ENCODE data around the gene HSDL2. TPM values are rescaled to one million over a fixed set of nuclear protein-coding genes. Genes with fewer than 3 reads are reported as not detected.
A peak's percentile ranks its signal among the peaks of the same experiment; 100 is the strongest.

Gene HSDL2
- total RNA-seq, 3 donors from 2014 or later, result 4.7 to 7.8 (median 5.7) TPM

- peaks cover 3% of the 10 kb centered on the region for H3K36me3 Mint-ChIP-seq (ENCODE audit: insufficient read depth)
- ATAC-seq (no peak), DNase-seq (no peak)
- H3K4me1 Mint-ChIP-seq (ENCODE audit: low read depth), result no peaks in the 10 kb centered on the region
- no peak overlapping the region for H3K4me3 Mint-ChIP-seq
- no peaks in the 10 kb centered on the region for H3K27me3 Mint-ChIP-seq (ENCODE audit: low read depth)
- peaks cover 4% of the 10 kb centered on the region for H3K9me3 Mint-ChIP-seq
Measured at GRCh38 chr9:112479221-112479620, 99.3 kb downstream of the HSDL2 start.

GRCh38 chr9:112484607-112485006 is 104.7 kb downstream of the HSDL2 start:
- DNase-seq (no peak), ATAC-seq (no peak)
- Mint-ChIP-seq H3K9me3 (no peaks in the 10 kb centered on the region), H3K36me3 (ENCODE audit: insufficient read depth) (no peaks in the 10 kb centered on the region), H3K4me3 (no peak overlapping the region), H3K4me1 (ENCODE audit: low read depth) (peaks cover 21% of the 10 kb centered on the region), H3K27me3 (ENCODE audit: low read depth) (no peaks in the 10 kb centered on the region)

- peaks cover 26% of the 10 kb centered on the region for H3K4me1 Mint-ChIP-seq (ENCODE audit: low read depth)
- no peak for DNase-seq
- no peaks in the 10 kb centered on the region for H3K27me3 Mint-ChIP-seq (ENCODE audit: low read depth)
- peak overlapping the region; percentile 85 for H3K4me3 Mint-ChIP-seq
- no peak for ATAC-seq
- no peaks in the 10 kb centered on the region for H3K36me3 Mint-ChIP-seq (ENCODE audit: insufficient read depth)
- H3K9me3 Mint-ChIP-seq, result no peaks in the 10 kb centered on the region
Measured at GRCh38 chr9:112485574-112485973, 105.7 kb downstream of the HSDL2 start.

- Mint-ChIP-seq H3K27me3 (ENCODE audit: low read depth) (no peaks in the 10 kb centered on the region), H3K4me3 (peak within 1 kb of the TSS; percentile 93)
Measured at GRCh38 chr9:112486221-112487007, 106.5 kb downstream of the HSDL2 start, which contains the start of gene KIAA1958. TSS of gene KIAA1958 (plus strand) at chr9:112486827. CDS start at chr9:112574081, 87,254 bp downstream.

GRCh38 chr9:112487008-112487798 is 107.3 kb downstream of the HSDL2 start:
- Mint-ChIP-seq H3K36me3 (ENCODE audit: insufficient read depth) (no peaks in the 10 kb centered on the region), H3K9me3 (no peaks in the 10 kb centered on the region), H3K4me1 (ENCODE audit: low read depth) (peaks cover 26% of the 10 kb centered on the region), H3K27me3 (ENCODE audit: low read depth) (no peaks in the 10 kb centered on the region), H3K4me3 (peak overlapping the region; percentile 93)
- DNase-seq (peak; percentile 54), ATAC-seq (peak; percentile 47 to 53)

More at GRCh38 chr9:112486221-112487007, 106.5 kb downstream of the HSDL2 start, which contains the start of gene KIAA1958:
- H3K36me3 Mint-ChIP-seq (ENCODE audit: insufficient read depth), result no peaks in the 10 kb centered on the region
- ATAC-seq (peak; percentile 94), DNase-seq (peak; percentile 72)
- no peaks in the 10 kb centered on the region for H3K9me3 Mint-ChIP-seq
- peaks cover 26% of the 10 kb centered on the region for H3K4me1 Mint-ChIP-seq (ENCODE audit: low read depth)

- H3K4me1 Mint-ChIP-seq (ENCODE audit: low read depth), result peaks cover 26% of the 10 kb centered on the region
- H3K9me3 Mint-ChIP-seq, result no peaks in the 10 kb centered on the region
- H3K27me3 Mint-ChIP-seq (ENCODE audit: low read depth), result no peaks in the 10 kb centered on the region
- DNase-seq, result no peak
- peak overlapping the region; percentile 93 for H3K4me3 Mint-ChIP-seq
- peaks cover 2% of the 10 kb centered on the region for H3K36me3 Mint-ChIP-seq (ENCODE audit: insufficient read depth)
- ATAC-seq, result no peak
Measured at GRCh38 chr9:112487799-112488340, 108.0 kb downstream of the HSDL2 start.

- ATAC-seq, result no peak
- Mint-ChIP-seq H3K9me3 (peaks cover 9% of the 10 kb centered on the region), H3K4me1 (ENCODE audit: low read depth) (peaks cover 26% of the 10 kb centered on the region), H3K36me3 (ENCODE audit: insufficient read depth) (peaks cover 10% of the 10 kb centered on the region), H3K4me3 (no peak overlapping the region), H3K27me3 (ENCODE audit: low read depth) (no peaks in the 10 kb centered on the region)
- no peak for DNase-seq
Measured at GRCh38 chr9:112489039-112489546, 109.2 kb downstream of the HSDL2 start.

GRCh38 chr9:112489876-112490666 is 110.2 kb downstream of the HSDL2 start:
- Mint-ChIP-seq H3K36me3 (ENCODE audit: insufficient read depth) (peaks cover 17% of the 10 kb centered on the region), H3K27me3 (ENCODE audit: low read depth) (no peaks in the 10 kb centered on the region), H3K9me3 (peaks cover 19% of the 10 kb centered on the region), H3K4me3 (no peak overlapping the region), H3K4me1 (ENCODE audit: low read depth) (peaks cover 26% of the 10 kb centered on the region)
- no peak for ATAC-seq
- no peak for DNase-seq

GRCh38 chr9:112493393-112494137 is 113.7 kb downstream of the HSDL2 start:
- Mint-ChIP-seq H3K4me3 (no peak overlapping the region), H3K4me1 (ENCODE audit: low read depth) (peaks cover 5% of the 10 kb centered on the region), H3K9me3 (peaks cover 24% of the 10 kb centered on the region), H3K36me3 (ENCODE audit: insufficient read depth) (peaks cover 21% of the 10 kb centered on the region), H3K27me3 (ENCODE audit: low read depth) (no peaks in the 10 kb centered on the region)
- ATAC-seq (no peak), DNase-seq (no peak)

- ATAC-seq, result no peak
- Mint-ChIP-seq H3K36me3 (ENCODE audit: insufficient read depth) (peaks cover 21% of the 10 kb centered on the region), H3K27me3 (ENCODE audit: low read depth) (no peaks in the 10 kb centered on the region), H3K4me3 (no peak overlapping the region), H3K9me3 (peaks cover 24% of the 10 kb centered on the region), H3K4me1 (ENCODE audit: low read depth) (peaks cover 5% of the 10 kb centered on the region)
- DNase-seq, result no peak
Measured at GRCh38 chr9:112494153-112494552, 114.2 kb downstream of the HSDL2 start.

GRCh38 chr9:112495614-112496013 is 115.7 kb downstream of the HSDL2 start:
- H3K27me3 Mint-ChIP-seq (ENCODE audit: low read depth), result no peaks in the 10 kb centered on the region
- DNase-seq (no peak), ATAC-seq (no peak)
- H3K9me3 Mint-ChIP-seq, result peaks cover 24% of the 10 kb centered on the region
- no peaks in the 10 kb centered on the region for H3K4me1 Mint-ChIP-seq (ENCODE audit: low read depth)
- H3K4me3 Mint-ChIP-seq, result no peak overlapping the region
- H3K36me3 Mint-ChIP-seq (ENCODE audit: insufficient read depth), result peaks cover 21% of the 10 kb centered on the region

GRCh38 chr9:112496074-112496722 is 116.3 kb downstream of the HSDL2 start:
- no peaks in the 10 kb centered on the region for H3K27me3 Mint-ChIP-seq (ENCODE audit: low read depth)
- DNase-seq (no peak), ATAC-seq (no peak)
- peaks cover 21% of the 10 kb centered on the region for H3K36me3 Mint-ChIP-seq (ENCODE audit: insufficient read depth)
- H3K4me3 Mint-ChIP-seq, result no peak overlapping the region
- peaks cover 24% of the 10 kb centered on the region for H3K9me3 Mint-ChIP-seq
- H3K4me1 Mint-ChIP-seq (ENCODE audit: low read depth), result no peaks in the 10 kb centered on the region

- DNase-seq (no peak), ATAC-seq (no peak)
- no peaks in the 10 kb centered on the region for H3K36me3 Mint-ChIP-seq (ENCODE audit: insufficient read depth)
- H3K27me3 Mint-ChIP-seq (ENCODE audit: low read depth), result no peaks in the 10 kb centered on the region
- H3K4me3 Mint-ChIP-seq, result no peak overlapping the region
- no peaks in the 10 kb centered on the region for H3K9me3 Mint-ChIP-seq
- H3K4me1 Mint-ChIP-seq (ENCODE audit: low read depth), result no peaks in the 10 kb centered on the region
Measured at GRCh38 chr9:112500842-112501241, 120.9 kb downstream of the HSDL2 start.
